NB4 (cell line): ENCODE data around the gene THPO.
A peak's percentile ranks its signal among the peaks of the same experiment; 100 is the strongest.

Experiments
- DNase-seq: peaks from one replicate; pipeline ENCODE4 v3.0.0; 2010; ENCODE audit warnings: low read depth
- H3K4me3 ChIP-seq: one replicate; pipeline ENCODE4 v1.5.1; 2011; ENCODE audit warnings: mild to moderate bottlenecking, low read depth, low read length, moderate library complexity
- MYC ChIP-seq: IDR thresholded peaks from 2 replicates; pipeline ENCODE4 v1.6.1; 2011; ENCODE audit warnings: low read depth, low read length
- POLR2A ChIP-seq: IDR thresholded peaks from 2 replicates; pipeline ENCODE4 v1.6.1; 2011; ENCODE audit warnings: mild to moderate bottlenecking; ENCODE audit not compliant: insufficient read length; ENCODE audit errors: extremely low read depth
- TF ChIP-seq, protein P1 (sequence below): IDR thresholded peaks from one replicate; pipeline ENCODE4 v1.5.1; 2012; ENCODE audit warnings: low read depth, low read length
- TF ChIP-seq, protein P2 (sequence below): IDR thresholded peaks from 2 replicates; pipeline ENCODE4 v1.6.1; 2011; ENCODE audit warnings: low read depth, low read length

THPO gene

DNA sequence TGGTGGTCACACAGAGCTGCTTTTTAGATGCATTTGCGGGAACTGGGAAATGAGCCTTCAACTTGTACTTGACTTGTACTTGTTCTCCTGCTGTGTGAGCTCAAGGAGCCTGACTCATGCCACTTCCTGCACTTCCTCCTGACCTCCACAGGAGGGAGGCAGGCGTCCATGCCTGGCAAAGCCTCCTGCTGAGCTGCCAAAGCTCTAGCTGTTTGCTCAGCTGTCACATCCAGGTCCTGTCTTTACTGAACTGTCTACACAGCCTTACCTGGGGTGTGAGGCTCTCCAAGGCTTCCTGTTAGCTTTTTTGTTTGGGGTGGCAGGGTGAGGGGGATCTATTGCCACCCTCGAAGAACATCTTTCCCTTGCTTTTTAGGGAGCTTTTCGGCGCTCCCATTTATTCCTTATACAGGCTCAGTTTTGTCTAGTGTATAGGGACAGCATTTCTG, 6.4 kb downstream of the THPO start:
- TF ChIP-seq, protein P1, sequence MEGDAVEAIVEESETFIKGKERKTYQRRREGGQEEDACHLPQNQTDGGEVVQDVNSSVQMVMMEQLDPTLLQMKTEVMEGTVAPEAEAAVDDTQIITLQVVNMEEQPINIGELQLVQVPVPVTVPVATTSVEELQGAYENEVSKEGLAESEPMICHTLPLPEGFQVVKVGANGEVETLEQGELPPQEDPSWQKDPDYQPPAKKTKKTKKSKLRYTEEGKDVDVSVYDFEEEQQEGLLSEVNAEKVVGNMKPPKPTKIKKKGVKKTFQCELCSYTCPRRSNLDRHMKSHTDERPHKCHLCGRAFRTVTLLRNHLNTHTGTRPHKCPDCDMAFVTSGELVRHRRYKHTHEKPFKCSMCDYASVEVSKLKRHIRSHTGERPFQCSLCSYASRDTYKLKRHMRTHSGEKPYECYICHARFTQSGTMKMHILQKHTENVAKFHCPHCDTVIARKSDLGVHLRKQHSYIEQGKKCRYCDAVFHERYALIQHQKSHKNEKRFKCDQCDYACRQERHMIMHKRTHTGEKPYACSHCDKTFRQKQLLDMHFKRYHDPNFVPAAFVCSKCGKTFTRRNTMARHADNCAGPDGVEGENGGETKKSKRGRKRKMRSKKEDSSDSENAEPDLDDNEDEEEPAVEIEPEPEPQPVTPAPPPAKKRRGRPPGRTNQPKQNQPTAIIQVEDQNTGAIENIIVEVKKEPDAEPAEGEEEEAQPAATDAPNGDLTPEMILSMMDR: peak; percentile 95
- TF ChIP-seq POLR2A (peak; percentile 20), MYC (0 out of 2 replicates have a peak, but pooled peaks have one; percentile 27)
- TF ChIP-seq, protein P2, sequence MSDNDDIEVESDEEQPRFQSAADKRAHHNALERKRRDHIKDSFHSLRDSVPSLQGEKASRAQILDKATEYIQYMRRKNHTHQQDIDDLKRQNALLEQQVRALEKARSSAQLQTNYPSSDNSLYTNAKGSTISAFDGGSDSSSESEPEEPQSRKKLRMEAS: peak; percentile 76
- H3K4me3 ChIP-seq: no peak overlapping the region
- peak; percentile 89 for DNase-seq

DNA sequence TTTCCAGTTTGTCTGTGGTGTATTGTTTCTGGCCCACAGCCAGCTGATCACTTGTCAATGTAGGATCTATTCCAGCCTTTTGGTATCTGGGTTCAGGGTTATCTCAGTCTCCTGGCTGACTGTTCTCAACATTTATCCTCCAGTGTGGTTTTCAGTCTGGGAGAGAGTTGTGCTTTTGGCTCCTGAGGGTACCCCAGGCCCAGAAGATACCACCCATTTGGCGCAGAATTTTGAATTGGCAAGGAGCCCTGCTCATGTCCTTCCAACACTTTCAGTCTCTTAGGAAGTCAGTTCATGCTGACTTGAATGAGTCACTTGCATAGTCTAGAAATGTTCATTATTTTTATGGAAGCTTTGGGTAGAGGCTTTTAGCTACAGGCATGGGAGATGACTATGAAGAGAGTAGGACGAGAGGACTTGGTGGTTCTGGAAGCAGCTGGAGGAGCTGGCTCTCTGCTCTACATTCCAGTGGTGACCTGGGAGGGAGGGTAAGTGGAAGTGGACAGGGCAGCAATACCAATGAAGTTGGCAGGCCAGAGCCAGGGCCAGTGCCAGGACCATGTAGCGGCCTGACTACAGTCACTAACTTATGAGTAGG, 9.3 kb downstream of the THPO start:
- no peak overlapping the region for H3K4me3 ChIP-seq
- TF ChIP-seq POLR2A (no peak), MYC (no peak)
- TF ChIP-seq, protein P1: no peak
- TF ChIP-seq, protein P2: no peak
- DNase-seq: no peak

DNA sequence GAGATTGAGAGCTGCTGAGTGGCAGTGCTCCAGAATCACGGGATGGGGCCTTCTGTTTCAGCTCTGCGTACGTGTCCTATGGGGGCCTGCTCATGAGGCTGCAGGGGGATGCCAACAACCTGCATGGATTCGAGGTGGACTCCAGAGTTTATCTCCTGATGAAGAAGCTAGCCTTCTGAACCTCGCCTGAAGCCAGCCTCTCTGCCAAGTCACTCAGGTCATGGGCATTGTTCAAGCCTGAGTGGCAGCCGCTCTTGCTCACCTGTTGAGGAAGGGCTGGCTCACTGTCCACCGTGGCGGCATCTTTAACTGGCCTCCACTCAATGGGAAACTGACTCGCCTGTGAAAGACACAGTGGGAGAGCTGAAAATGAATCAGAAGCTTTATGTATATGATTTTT, 9.9 kb downstream of the THPO start:
- DNase-seq: no peak
- TF ChIP-seq MYC (no peak), POLR2A (no peak)
- TF ChIP-seq, protein P1: no peak
- TF ChIP-seq, protein P2: no peak
- no peak overlapping the region for H3K4me3 ChIP-seq

DNA sequence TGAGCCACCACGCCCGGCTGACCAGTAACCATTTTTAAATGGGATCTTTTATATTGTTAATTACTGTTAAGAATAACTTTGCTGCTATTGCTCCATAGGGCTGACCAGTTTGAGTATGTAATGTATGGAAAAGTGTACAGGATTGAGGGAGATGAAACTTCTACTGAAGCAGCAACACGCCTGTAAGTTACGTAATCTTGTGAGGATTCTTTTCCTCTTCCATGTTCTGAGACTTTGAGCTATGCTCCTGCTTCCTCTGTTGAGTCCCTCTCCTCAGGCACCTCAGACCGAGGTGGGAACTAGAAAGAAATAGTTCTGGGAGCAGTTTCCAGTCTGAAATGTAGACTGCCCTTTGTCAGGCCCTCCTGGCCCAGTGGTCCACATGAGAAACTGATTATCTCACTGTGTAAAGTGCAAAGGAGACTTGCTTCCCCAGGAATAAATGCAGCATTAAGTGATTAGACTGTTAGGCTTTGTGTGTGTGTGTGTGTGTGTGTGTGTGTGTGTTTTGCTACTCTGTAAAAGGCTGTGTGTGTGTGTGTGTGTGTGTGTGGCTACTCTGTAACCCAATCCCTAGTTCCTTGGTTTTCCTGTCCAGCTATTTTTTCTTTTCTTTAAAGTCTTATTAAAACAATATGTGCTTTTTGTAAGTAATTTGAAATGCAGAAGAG, 11.3 kb downstream of the THPO start:
- DNase-seq: no peak
- H3K4me3 ChIP-seq: no peak overlapping the region
- TF ChIP-seq, protein P1: no peak
- no peak for TF ChIP-seq MYC
- no peak for TF ChIP-seq POLR2A
- TF ChIP-seq, protein P2: no peak

DNA sequence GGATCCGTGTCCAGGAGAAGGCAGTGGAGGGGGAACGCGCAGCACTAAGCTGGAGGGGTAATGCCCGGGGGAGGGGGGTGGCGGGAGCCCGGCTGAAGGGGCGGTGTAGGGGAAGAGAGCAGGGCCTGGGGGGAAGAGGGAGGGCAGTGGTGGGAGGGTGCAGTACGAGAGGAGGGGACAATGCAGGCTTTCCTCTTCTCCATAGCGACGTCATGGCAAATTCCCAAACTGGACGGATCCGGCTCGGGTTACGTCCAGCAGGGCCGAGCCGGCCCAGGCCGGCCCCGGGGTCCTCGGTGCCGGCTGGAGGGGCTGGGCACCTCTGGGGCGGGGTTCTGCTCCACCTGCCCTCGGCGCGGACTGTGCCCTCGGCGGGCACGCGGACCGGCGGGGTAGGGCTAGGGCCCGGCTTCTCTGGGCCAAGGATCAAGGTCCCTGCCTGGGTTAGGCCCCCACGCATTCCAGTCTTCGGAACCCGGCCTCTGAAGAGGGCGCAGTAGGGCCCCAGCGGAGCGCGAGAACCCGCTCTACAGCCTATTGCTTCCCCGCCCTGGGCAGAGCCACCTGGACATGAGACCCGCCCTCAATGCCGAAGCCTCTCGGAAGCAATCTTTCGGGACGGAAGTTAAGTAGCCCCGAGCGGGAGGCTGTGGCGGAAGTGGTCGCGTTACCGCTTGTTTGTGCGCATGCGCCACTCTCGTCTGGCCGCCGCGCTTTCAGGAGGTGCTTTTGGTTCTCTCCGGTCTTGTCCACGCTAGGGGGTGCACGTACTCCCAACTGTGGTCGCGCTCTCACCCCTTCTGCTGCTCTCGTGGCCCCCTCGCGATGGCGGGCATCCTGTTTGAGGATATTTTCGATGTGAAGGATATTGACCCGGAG, 15.1 kb downstream of the THPO start:
- peak; percentile 98 for DNase-seq
- peak overlapping the region; percentile 79 for H3K4me3 ChIP-seq
- TF ChIP-seq POLR2A: peak; percentile 66
- peak; percentile 78 for TF ChIP-seq MYC
- TF ChIP-seq, protein P2: peak; percentile 60
- TF ChIP-seq, protein P1: peak; percentile 30
